ENCODE measurements around the gene RMND1.
"Not testable (repeated sequence)": the region's sequence is repeated elsewhere in the genome, so short reads cannot be mapped to it uniquely, and the experiment has no call there.

Gene RMND1

GRCh38 chr6:151461673-151462072 is 9.7 kb upstream of the RMND1 start:
- in situ Hi-C loops (cut with MboI; ENCODE audit: low pct_unique_long_range_greater_than_20kb, low sequenced_read_pairs, unreplicated experiment), result no loop called here
- no peak for DNase-seq (ENCODE audit: low spot score)
- no peak for TF ChIP-seq CTCF (IDR thresholded peaks at IDR 0.05; ENCODE audit: extremely low read depth, insufficient read depth, missing control alignments)

DNA sequence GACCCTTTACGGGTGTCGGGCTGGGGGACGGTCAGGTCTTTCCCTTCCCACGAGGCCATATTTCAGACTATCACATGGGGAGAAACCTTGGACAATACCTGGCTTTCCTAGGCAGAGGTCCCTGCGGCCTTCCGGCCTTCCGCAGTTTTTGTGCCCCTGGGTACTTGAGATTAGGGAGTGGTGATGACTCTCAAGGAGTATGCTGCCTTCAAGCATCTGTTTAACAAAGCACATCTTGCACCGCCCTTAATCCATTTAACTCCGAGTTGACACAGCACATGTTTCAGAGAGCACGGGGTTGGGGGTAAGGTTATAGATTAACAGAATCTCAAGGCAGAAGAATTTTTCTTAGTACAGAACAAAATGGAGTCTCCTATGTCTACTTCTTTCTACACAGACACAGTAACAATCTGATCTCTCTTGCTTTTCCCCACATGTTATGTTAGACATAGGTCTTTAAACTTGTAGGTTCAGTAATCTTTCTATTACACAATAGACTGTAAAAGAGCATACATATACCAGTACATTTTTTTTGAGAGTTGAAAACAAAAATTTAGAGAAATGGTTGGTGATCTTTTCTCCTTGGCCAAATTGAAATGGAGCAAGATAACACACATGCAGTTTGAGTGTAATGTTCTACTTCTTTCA is 3.9 kb upstream of the RMND1 start:
- DNase-seq (ENCODE audit: low spot score); in situ Hi-C loops (cut with MboI; ENCODE audit: low pct_unique_long_range_greater_than_20kb, low sequenced_read_pairs, unreplicated experiment): not testable (repeated sequence)

DNA sequence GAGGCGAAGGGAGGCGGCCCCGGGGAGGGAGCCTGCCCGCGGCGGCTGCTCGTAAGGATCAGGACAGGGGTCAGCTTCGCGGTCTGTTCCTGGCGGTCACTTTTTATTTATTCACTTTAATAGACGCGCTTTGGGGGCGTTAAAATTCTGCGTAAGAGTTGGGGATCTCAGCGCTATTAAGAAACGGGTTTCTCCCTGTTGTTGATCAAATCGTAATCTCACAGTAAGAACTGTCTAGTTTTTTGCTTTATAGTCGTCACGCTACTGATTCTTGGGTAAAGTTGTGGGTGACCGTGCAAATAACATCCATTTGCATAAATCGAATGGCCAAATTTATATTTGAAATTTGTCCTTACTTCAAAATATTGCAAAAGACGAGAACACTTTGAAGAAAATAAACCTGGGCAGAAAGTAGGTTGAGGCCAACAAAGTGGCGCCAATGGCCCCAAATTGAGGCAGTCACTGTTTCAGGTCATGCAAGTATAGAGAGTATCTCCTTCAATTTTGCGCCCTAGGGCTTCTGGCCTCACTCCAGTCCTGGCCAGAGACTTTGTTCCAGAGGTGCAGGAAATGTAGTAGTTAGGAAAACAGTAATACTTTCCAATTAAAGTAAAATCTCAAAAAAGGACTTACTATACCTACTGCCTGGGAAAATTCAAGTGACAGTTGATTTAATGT is 963 bp upstream of the RMND1 start:
- DNase-seq (ENCODE audit: low spot score), result no peak
- TF ChIP-seq CTCF (IDR thresholded peaks at IDR 0.05; ENCODE audit: extremely low read depth, insufficient read depth, missing control alignments), result no peak
- in situ Hi-C loops (cut with MboI; ENCODE audit: low pct_unique_long_range_greater_than_20kb, low sequenced_read_pairs, unreplicated experiment), result no loop called here

DNA sequence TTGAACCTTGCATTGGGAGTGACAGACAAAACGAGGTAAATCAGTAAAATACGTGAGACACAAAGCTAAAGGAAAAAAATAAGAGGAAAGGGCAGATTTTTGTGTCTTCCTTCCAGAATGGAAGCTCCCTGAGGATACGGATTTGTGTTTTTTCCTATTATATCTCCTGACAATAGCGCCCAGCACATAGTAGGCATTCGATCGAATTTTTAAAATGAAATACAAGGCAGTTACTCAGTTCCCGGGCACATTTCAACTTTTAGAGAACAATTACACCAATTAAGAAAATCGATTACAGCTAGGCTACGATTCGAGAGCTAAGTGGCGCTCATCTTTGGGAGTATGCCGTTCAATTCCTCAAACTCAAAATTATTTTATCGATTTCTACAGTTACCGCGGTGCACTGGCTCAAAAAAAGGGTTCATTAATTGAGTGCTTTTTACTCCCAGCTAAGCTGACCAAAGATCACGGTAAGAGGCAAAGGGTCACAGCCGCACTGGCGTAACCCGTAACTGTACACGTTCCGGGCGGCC is 443 bp downstream of the RMND1 start:
- in situ Hi-C loops (cut with MboI; ENCODE audit: low pct_unique_long_range_greater_than_20kb, low sequenced_read_pairs, unreplicated experiment), result no loop called here
- no peak for DNase-seq (ENCODE audit: low spot score)
- TF ChIP-seq CTCF (IDR thresholded peaks at IDR 0.05; ENCODE audit: extremely low read depth, insufficient read depth, missing control alignments), result no peak

DNA sequence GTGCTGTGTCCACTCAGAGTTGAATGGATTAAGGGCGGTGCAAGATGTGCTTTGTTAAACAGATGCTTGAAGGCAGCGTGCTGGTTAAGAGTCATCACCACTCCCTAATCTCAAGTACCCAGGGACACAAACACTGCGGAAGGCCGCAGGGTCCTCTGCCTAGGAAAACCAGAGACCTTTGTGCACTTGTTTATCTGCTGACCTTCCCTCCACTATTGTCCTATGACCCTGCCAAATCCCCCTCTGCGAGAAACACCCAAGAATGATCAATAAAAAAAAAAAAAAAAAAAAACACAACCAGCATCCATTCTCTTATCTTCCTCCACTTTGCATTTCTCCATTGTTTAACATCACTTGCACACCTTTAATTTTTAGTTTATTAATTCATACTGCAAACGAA is 998 bp downstream of the RMND1 start:
- DNase-seq (ENCODE audit: low spot score); in situ Hi-C loops (cut with MboI; ENCODE audit: low pct_unique_long_range_greater_than_20kb, low sequenced_read_pairs, unreplicated experiment): not testable (repeated sequence)

DNA sequence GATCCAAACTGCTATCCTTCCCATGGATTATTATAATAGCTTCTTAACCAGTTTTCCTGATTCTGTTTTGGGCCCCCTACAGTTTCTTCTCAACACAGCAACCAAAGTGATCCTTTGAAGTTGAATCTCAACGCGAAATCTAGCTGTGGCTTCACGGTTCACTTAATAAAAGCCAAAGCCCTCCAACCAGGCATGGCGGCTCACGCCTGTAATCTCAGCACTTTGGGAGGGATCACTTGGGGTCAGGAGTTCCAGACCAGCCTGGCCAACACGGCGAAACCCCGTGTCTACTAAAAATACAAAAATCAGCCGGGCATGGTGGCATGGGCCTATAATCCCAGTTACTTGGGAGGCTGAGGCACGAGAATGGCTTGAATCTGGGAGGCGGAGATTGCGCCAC is 3.3 kb downstream of the RMND1 start:
- no peak for TF ChIP-seq CTCF (IDR thresholded peaks at IDR 0.05; ENCODE audit: extremely low read depth, insufficient read depth, missing control alignments)
- no peak for DNase-seq (ENCODE audit: low spot score)
- in situ Hi-C loops (cut with MboI; ENCODE audit: low pct_unique_long_range_greater_than_20kb, low sequenced_read_pairs, unreplicated experiment), result no loop called here

DNA sequence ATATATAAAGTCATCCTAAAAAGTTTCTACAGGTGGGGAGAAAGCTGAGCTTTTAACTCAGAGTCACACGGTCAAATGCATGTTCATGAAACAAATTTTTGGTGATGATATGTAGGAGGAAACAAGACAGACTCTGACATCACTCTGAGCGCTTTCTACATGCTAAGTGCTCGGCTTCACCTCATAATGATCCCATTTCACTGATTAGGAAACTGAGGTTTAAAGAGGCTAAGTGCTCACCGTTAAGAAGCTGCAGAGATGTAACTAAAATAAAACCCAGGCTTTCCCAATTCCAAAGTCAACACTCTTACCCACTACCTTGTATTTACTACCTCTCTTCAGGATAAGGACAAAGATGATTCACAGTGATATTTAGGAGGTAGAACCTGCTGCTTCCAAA is 4.7 kb downstream of the RMND1 start:
- in situ Hi-C loops (cut with MboI; ENCODE audit: low pct_unique_long_range_greater_than_20kb, low sequenced_read_pairs, unreplicated experiment), result no loop called here
- TF ChIP-seq CTCF (IDR thresholded peaks at IDR 0.05; ENCODE audit: extremely low read depth, insufficient read depth, missing control alignments), result no peak
- DNase-seq (ENCODE audit: low spot score), result no peak

Data from GM13977 (cell line).